HS-5 (cell line): ENCODE results near the gene NR6A1.

ENCODE experiments used
- DNase-seq: peaks from one replicate; pipeline ENCODE4 v3.0.0-alpha.2; 2012; ENCODE audit warnings: low read depth

The NR6A1 gene

GRCh38 chr9:124723352-124723751, 47.8 kb downstream of the NR6A1 start:
- no peak for DNase-seq

GRCh38 chr9:124721109-124721906, 49.8 kb downstream of the NR6A1 start:
- DNase-seq, result no peak

GRCh38 chr9:124720429-124721108, 50.5 kb downstream of the NR6A1 start:
- no peak for DNase-seq

- no peak for DNase-seq
These were observed 52.2 kb downstream of the NR6A1 start for GRCh38 chr9:124718928-124719327.

- DNase-seq, result no peak
These were observed 53.5 kb downstream of the NR6A1 start for GRCh38 chr9:124717597-124717996.

GRCh38 chr9:124716808-124717207, 54.3 kb downstream of the NR6A1 start:
- DNase-seq, result peak; percentile 80

GRCh38 chr9:124710766-124711165, 60.3 kb downstream of the NR6A1 start:
- DNase-seq, result no peak

GRCh38 chr9:124709292-124709690, 61.8 kb downstream of the NR6A1 start:
- no peak for DNase-seq

GRCh38 chr9:124708633-124709291, 62.3 kb downstream of the NR6A1 start:
- DNase-seq, result no peak

- no peak for DNase-seq
These were observed 63.0 kb downstream of the NR6A1 start for GRCh38 chr9:124708074-124708473.

- DNase-seq, result no peak
These were observed 63.4 kb downstream of the NR6A1 start for GRCh38 chr9:124707666-124708065.

GRCh38 chr9:124706685-124707084, 64.4 kb downstream of the NR6A1 start:
- no peak for DNase-seq

GRCh38 chr9:124699575-124699974, 71.5 kb downstream of the NR6A1 start:
- DNase-seq, result no peak

- DNase-seq, result no peak
These were observed 72.8 kb downstream of the NR6A1 start for GRCh38 chr9:124698265-124698664.

GRCh38 chr9:124697326-124698200, 73.5 kb downstream of the NR6A1 start:
- DNase-seq, result peak; percentile 28

- DNase-seq, result peak; percentile 56
These were observed 75.0 kb downstream of the NR6A1 start for GRCh38 chr9:124696101-124696500.

GRCh38 chr9:124695280-124695890, 75.7 kb downstream of the NR6A1 start:
- DNase-seq, result peak; percentile 53

- no peak for DNase-seq
These were observed 76.5 kb downstream of the NR6A1 start for GRCh38 chr9:124694414-124695279.

GRCh38 chr9:124693403-124693802, 77.7 kb downstream of the NR6A1 start:
- no peak for DNase-seq

- DNase-seq, result no peak
These were observed 82.7 kb downstream of the NR6A1 start for GRCh38 chr9:124688238-124688904.
